Lower leg skin (tissue), 4 donors: ENCODE results near the gene MRPL58. TPM values are rescaled to one million over a fixed set of nuclear protein-coding genes. Genes with fewer than 3 reads are reported as not detected.

Source experiments
- DNase-seq, 2 donors: peaks; one replicate each; pipeline ENCODE4 v3.0.0-alpha.2; 2019; ENCODE audit warnings: low spot score in 2 of 2
- H3K4me3 ChIP-seq: fragments of 200-600 bp; sonication (generic); 2 replicates; pipeline ENCODE4 v1.5.1; 2017; ENCODE audit warnings: mild to moderate bottlenecking, low read depth; ENCODE audit not compliant: poor library complexity, severe bottlenecking
- POLR2A ChIP-seq, 2 donors: fragments of 450-650 bp; IDR thresholded peaks; one replicate each; pipeline ENCODE4 v1.6.1; 2016 to 2017; ENCODE audit warnings: antibody characterized with exemption in 2 of 2, mild to moderate bottlenecking in 1 of 2, moderate library complexity in 1 of 2
- WGBS, 2 donors: methylation state at CpG; one replicate each; pipeline ENCODE4 v1.1.5; 2018; 5-methylcytosine and 5-hydroxymethylcytosine counted together
- intact Hi-C: fragments of 100-400 bp; cut with DNase I; formaldehyde crosslinking; loops from one replicate; pipeline ENCODE4 v1.15.0; 2023; ENCODE audit warnings: low total_unique reads
- total RNA-seq, 4 donors: library from RNA; depleted of rRNA; stranded (reverse); fragments of >200 nt; gene quantifications; one replicate each; pipeline ENCODE4 v1.1.0, GENCODE V29; 2016
- TF ChIP-seq, protein P1 (sequence below), 3 donors: fragments of 450-650 bp; IDR thresholded peaks; one replicate each; pipeline ENCODE4 v1.5.1; 2016; ENCODE audit warnings: antibody characterized with exemption in 3 of 3, mild to moderate bottlenecking in 3 of 3, moderate library complexity in 2 of 3

The MRPL58 gene
- total RNA-seq, 4 donors from 2014 or later = 48.6 to 76.4 (median 58.8) TPM

GRCh38 chr17:74975943-74976342 is 36.5 kb upstream of the MRPL58 start:
- no peak for DNase-seq
- intact Hi-C loops = no loop called here
- H3K4me3 ChIP-seq = no peak overlapping the region
- TF ChIP-seq, protein P1, sequence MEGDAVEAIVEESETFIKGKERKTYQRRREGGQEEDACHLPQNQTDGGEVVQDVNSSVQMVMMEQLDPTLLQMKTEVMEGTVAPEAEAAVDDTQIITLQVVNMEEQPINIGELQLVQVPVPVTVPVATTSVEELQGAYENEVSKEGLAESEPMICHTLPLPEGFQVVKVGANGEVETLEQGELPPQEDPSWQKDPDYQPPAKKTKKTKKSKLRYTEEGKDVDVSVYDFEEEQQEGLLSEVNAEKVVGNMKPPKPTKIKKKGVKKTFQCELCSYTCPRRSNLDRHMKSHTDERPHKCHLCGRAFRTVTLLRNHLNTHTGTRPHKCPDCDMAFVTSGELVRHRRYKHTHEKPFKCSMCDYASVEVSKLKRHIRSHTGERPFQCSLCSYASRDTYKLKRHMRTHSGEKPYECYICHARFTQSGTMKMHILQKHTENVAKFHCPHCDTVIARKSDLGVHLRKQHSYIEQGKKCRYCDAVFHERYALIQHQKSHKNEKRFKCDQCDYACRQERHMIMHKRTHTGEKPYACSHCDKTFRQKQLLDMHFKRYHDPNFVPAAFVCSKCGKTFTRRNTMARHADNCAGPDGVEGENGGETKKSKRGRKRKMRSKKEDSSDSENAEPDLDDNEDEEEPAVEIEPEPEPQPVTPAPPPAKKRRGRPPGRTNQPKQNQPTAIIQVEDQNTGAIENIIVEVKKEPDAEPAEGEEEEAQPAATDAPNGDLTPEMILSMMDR (IDR thresholded peaks at IDR 0.05) = no peak
- no peak for TF ChIP-seq POLR2A (IDR thresholded peaks at IDR 0.05)
- WGBS, 2 donors = 74 to 83% methylated on average over 4 of the region's 4 CpGs

DNA sequence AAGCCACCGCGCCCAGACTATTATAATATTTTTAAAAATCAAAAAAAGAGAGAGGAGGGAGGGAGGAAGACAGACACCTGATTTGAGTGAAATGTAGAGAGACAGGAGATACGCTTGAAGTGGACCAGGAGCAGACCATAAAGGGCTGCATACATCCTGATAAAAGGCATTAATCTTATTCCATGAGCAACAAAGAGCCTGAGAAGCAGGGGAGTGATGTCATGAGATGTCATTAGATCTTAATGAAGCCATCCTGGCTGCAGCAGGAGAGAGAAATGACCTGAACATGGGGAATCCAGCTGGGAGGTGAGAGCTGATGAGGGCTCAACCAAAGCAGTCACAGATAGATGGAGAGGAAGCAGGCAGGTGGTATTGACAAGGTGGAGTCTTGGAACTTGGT is 34.7 kb upstream of the MRPL58 start:
- DNase-seq = no peak
- 93 to 96% methylated on average over 3 of the region's 3 CpGs for WGBS, 2 donors
- intact Hi-C loops = no loop called here
- TF ChIP-seq POLR2A (IDR thresholded peaks at IDR 0.05) = no peak
- TF ChIP-seq, protein P1 (IDR thresholded peaks at IDR 0.05) = no peak
- H3K4me3 ChIP-seq = no peak overlapping the region

GRCh38 chr17:74978240-74978639 is 34.2 kb upstream of the MRPL58 start:
- no peak overlapping the region for H3K4me3 ChIP-seq
- DNase-seq = no peak
- no peak for TF ChIP-seq POLR2A (IDR thresholded peaks at IDR 0.05)
- TF ChIP-seq, protein P1 (IDR thresholded peaks at IDR 0.05) = no peak
- intact Hi-C loops = no loop called here
- WGBS, 2 donors = 86% methylated on average over 2 to 3 of the region's 3 CpGs

DNA sequence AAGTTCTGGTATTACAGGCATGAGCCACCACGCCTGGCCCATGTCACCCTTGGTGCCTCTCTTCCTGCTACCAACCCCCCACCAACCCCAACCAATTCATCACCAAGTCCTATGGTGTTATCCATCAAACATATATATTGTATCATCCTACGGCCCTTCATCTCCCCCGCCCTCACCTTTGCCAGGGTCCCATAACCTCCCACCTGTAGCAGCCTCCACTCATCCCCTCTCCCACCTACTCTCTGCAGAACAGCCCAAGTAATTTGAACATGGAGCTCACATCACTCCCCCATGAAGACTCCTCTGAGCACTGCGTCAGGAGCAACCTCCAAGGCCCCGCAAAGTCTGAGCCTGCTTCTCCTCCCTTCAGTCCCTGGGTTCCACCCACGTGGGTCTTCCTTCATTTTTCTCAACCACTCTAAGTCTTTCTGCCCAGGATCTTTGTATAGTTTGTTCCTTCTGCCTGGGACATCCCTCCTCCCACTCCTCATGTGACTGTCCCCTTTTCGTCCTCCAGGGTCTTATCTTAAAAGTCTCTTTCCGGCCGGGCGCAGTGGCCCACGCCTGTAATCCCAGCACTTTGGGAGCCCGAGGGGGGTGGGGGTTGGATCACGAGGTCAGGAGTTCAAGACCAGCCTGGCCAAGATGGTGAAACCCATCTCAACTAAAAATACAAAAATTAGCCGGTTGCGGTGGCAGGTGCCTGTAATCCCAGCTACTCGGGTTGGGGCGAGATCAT is 32.9 kb upstream of the MRPL58 start:
- H3K4me3 ChIP-seq = no peak overlapping the region
- intact Hi-C loops = no loop called here
- TF ChIP-seq, protein P1 (IDR thresholded peaks at IDR 0.05) = no peak
- TF ChIP-seq POLR2A (IDR thresholded peaks at IDR 0.05) = no peak
- no peak for DNase-seq
- WGBS, 2 donors = 83 to 86% methylated on average over 17 of the region's 17 CpGs

DNA sequence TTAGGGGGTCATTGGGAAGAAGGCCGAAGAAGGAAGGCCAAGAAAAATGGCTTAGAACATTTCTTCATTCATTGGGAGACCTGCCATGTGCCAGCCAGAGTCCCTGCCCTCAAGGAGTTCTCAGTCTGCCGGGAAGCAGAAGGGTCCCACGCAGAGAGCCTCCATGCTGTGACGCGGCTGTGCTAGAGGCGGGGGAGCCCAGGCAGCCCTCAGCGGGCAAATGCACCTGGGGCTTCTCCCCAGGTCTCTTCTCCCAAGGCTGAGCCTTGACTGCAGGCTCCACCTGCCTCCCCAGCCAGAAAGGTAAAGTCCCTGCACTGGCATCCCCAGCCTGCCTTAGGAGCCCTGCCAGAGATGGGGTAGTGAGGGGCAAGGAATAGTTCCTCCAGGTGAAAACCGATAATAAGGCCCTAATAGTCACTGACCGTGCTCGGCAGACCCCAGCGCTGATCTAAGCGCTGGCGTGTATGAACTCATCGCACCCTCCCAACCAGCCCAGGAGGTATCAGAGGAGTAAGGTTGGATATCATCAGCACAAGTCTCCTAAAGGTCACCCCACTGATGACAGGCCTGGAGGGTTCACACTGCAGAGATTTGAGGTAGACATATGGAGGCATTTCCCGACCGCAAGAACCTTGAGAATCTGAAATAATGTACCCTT is 31.0 kb upstream of the MRPL58 start:
- H3K4me3 ChIP-seq = peak overlapping the region; percentile 36
- intact Hi-C loops = no loop called here
- DNase-seq = no peak
- TF ChIP-seq, protein P1 (IDR thresholded peaks at IDR 0.05) = no peak
- TF ChIP-seq POLR2A (IDR thresholded peaks at IDR 0.05) = no peak
- 46 to 50% methylated on average over 15 to 16 of the region's 16 CpGs for WGBS, 2 donors
